IPS-15b (cell line): ENCODE data around the gene HMHB1.
"Not testable (repeated sequence)": the region's sequence is repeated elsewhere in the genome, so short reads cannot be mapped to it uniquely, and the experiment has no call there.

Experiments used
- H3K27me3 ChIP-seq: one replicate; pipeline ENCODE4 v1.6.1; 2013; ENCODE audit warnings: low read length; ENCODE audit not compliant: control insufficient read depth, insufficient read depth
- H3K36me3 ChIP-seq: one replicate; pipeline ENCODE4 v1.6.1; 2013; ENCODE audit warnings: low read length; ENCODE audit not compliant: control insufficient read depth, insufficient read depth
- H3K4me1 ChIP-seq: one replicate; pipeline ENCODE4 v1.6.1; 2013; ENCODE audit warnings: mild to moderate bottlenecking, low read length; ENCODE audit not compliant: control insufficient read depth, insufficient read depth
- H3K4me3 ChIP-seq: one replicate; pipeline ENCODE4 v1.5.1; 2013; ENCODE audit warnings: low read depth, low read length
- H3K9ac ChIP-seq: one replicate; pipeline ENCODE4 v1.6.1; 2013; ENCODE audit warnings: low read depth, mild to moderate bottlenecking, low read length
- H3K9me3 ChIP-seq: one replicate; pipeline ENCODE4 v1.6.1; 2013; ENCODE audit warnings: mild to moderate bottlenecking, low read length; ENCODE audit not compliant: control insufficient read depth, insufficient read depth

HMHB1 gene

DNA sequence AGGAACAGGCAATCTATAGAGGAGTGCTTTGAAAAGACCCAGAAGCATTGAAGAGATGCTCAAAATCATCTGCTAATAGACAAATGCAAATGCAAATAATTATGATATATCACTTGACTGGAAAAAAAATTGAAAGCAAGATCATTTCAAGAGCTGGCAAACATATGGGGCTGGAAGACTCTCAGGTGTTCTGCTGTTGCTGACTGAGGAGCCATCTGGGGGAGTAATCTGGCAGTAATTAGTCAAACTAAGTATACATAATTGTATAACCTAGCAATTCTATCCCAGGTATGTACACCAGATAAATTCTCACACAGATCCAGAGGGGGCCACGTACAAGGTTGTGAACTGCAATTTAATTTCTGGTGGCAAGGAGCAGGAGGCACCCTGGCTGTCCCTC is 4.6 kb upstream of the HMHB1 start:
- Histone ChIP-seq H3K4me3 (no peak overlapping the region), H3K4me1 (no peaks in the 10 kb centered on the region), H3K9ac (no peak overlapping the region), H3K36me3 (no peaks in the 10 kb centered on the region), H3K9me3 (no peaks in the 10 kb centered on the region), H3K27me3 (no peaks in the 10 kb centered on the region)

DNA sequence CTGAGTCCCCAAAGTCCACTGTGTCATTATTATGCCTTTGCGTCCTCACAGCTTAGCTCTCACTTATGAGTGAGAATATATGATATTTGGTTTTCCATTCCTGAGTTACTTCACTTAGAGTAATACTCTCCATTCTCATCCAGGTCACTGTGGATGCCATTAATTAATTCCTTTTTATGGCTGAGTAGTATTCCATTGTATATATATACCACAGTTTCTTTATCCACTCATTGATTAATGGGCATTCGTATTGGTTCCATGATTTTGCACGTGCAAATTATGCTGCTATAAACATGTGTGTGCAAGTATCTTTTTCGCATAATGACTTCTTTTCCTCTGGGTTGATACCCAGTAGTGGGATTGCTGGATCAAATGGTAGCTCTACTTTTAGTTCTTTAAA is 4.4 kb downstream of the HMHB1 start:
- H3K9me3 ChIP-seq, H3K27me3 ChIP-seq, H3K4me1 ChIP-seq, H3K4me3 ChIP-seq, H3K36me3 ChIP-seq, H3K9ac ChIP-seq: not testable (repeated sequence)

DNA sequence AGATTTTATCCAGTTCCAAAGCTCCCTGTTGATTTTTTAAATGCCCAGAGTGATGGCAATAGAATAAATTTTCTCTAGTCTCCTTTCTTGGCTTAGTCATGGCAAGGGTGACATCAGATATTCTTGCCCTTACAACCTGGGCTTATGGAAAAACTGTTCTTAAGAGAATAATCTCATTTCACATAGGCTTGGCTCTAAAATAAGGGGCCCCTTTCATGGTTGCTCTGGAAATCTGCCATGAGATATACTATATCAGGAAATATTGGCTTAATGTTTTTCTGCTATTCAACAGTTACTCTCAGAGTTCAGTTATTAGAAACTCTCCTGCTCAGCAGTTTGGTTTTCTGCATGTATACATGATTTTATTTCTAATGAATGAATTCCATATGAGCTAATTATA is 7.8 kb downstream of the HMHB1 start:
- Histone ChIP-seq H3K4me3 (no peak overlapping the region), H3K36me3 (no peaks in the 10 kb centered on the region), H3K9me3 (no peaks in the 10 kb centered on the region), H3K27me3 (no peaks in the 10 kb centered on the region), H3K4me1 (no peaks in the 10 kb centered on the region), H3K9ac (no peak overlapping the region)

DNA sequence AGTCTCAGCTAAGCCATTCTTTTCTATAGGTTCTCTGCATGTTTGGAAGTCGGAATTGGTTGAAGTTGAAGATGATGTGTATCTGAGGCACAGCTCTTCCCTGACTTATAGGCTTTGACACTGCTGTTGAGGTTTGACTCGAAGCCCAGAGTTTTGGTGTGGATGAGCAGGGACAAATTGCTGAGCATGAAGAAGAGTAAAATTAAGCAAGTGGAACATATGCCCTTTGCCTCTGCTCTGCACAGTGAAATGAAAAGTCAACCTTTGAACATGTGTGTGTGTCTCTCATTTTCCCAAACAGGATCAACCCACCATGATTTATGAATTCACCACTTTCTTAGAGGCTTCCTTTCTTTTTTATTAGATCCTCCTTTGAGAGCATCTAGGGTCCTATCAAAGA is 8.5 kb downstream of the HMHB1 start:
- no peaks in the 10 kb centered on the region for H3K9me3 ChIP-seq

DNA sequence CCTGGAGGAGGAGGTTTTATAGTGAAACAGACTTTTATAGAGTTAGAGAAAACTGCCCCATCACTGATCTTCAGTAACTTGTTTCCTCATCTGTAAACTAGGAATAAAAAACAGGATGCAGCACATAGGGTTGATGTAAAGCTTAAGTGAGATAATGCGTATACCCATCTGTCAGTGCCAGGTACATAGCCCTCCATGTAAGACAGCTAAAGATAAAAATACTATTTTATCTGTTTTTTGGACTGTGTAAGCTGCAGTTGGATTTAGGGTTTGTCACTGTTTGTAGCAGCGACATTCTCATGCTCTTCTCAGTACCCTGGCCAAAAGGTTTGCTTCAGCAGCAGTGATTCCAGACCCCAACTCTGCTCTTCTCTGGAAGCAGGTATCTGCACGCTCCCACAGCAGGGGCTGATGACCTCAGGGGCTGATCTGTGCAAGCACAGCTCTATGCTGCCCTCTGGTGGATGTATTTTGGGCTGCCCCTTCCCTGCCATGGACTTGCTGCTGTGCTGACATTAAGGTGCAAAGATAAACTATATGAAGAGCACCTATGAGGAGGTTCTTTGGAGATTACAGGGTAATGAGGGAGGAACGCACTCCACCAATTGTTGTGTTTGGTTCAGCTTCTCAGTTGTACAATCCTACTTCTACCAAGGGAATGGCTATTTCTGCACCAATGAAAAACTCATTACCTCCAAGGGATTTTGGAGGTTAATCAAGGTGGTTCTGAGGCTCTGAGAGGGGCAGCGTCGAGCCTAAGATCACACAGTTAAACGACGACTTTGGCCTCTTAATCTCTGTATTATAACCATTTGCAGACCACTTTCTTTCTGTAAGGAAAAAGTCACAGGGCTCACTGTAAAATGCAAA is 13.1 kb downstream of the HMHB1 start:
- Histone ChIP-seq H3K9ac (no peak overlapping the region), H3K9me3 (no peaks in the 10 kb centered on the region), H3K36me3 (no peaks in the 10 kb centered on the region), H3K4me1 (peaks cover 2% of the 10 kb centered on the region), H3K4me3 (no peak overlapping the region), H3K27me3 (no peaks in the 10 kb centered on the region)

More for the DNA sequence above, 8.5 kb downstream of the HMHB1 start:
- Histone ChIP-seq H3K9ac (no peak overlapping the region), H3K27me3 (no peaks in the 10 kb centered on the region), H3K36me3 (no peaks in the 10 kb centered on the region), H3K4me1 (peaks cover 2% of the 10 kb centered on the region), H3K4me3 (no peak overlapping the region)

DNA sequence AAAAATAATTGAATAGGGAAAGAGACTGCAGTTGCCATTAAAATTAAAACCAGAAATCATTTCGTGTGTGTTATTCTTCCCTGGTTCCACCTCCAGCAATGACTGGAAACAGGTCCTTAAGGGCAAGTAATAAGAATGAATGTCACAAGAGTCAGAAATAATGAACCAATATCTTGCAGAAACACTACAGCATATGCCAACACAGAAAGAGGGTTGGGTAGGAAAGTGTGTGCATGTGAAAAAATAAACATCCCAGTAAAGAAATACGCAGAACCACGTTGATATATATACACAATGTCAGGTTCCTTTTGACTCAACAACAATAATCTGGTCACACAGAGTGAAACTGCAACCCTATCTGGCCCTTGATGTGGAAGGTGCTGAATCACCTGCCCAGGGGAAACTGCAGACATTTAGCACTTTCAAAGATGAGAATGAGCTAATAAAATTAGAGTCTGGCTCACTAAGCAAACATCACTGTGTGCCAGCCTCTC is 15.0 kb downstream of the HMHB1 start:
- H3K9ac ChIP-seq = no peak overlapping the region
- no peaks in the 10 kb centered on the region for H3K9me3 ChIP-seq
- H3K4me1 ChIP-seq = peaks cover 2% of the 10 kb centered on the region
- no peak overlapping the region for H3K4me3 ChIP-seq
- H3K27me3 ChIP-seq = no peaks in the 10 kb centered on the region
- no peaks in the 10 kb centered on the region for H3K36me3 ChIP-seq

DNA sequence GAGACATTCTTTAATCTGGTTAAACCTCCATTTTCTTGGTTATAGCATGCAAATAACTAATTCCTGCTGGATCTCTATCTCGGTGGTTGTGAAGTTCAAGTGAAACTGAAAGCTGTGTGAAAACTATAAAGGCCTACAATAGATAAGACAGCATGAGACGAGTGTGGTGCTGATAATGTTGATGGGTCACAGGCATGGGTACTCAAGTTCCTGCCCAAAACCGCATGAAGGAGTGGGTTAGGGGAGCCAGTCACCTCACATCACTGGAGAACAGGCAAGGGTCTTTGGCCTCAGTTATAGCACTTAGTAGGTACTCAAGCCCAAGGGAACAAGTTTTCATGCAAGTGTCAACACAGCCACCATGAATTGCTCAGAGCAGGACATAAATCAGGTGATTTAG is 16.7 kb downstream of the HMHB1 start:
- H3K9ac ChIP-seq = no peak overlapping the region
- H3K36me3 ChIP-seq = no peaks in the 10 kb centered on the region
- peaks cover 2% of the 10 kb centered on the region for H3K4me1 ChIP-seq
- H3K27me3 ChIP-seq = no peaks in the 10 kb centered on the region
- no peak overlapping the region for H3K4me3 ChIP-seq
- H3K9me3 ChIP-seq = no peaks in the 10 kb centered on the region

DNA sequence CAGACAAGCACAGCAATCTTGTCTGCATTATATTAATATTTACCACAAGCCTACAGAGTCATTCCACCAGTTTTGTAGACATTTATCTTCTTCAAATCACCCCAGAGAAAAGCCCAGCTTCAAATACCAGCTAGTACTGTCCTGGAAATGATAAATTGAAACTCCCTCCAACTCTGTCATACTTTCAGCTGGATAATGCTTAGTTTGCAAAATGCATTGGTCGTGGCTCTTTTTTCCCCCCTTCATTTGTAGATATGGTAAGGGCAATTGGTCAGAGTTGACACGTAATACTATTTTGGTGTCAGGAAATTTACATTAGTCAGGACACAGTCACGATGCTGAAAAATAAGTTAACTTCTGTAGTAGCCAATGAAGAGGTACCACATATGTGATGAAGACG is 21.2 kb downstream of the HMHB1 start:
- no peaks in the 10 kb centered on the region for H3K4me1 ChIP-seq
- H3K9ac ChIP-seq = no peak overlapping the region
- no peaks in the 10 kb centered on the region for H3K27me3 ChIP-seq
- H3K36me3 ChIP-seq = no peaks in the 10 kb centered on the region
- no peak overlapping the region for H3K4me3 ChIP-seq
- no peaks in the 10 kb centered on the region for H3K9me3 ChIP-seq

DNA sequence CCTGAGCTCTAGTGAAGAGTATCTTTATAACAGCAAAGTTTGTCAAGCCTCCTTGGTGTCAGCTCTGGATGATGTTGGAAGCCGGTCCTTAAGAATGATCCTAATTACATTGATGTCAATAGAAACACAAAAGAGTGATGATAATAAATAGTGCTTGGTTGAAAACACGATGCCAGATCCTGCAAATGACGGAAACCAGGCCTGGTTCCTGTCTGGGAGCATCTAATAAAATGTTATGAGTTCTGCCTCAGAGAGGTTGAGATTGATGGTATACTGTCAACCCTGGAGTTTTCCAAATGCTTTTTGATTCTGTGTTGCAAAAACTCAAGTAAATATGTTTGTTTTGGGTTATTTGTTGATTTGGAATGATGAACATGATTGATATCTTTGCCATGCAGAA is 23.3 kb downstream of the HMHB1 start:
- no peak overlapping the region for H3K4me3 ChIP-seq
- H3K27me3 ChIP-seq = no peaks in the 10 kb centered on the region
- H3K4me1 ChIP-seq = no peaks in the 10 kb centered on the region
- H3K36me3 ChIP-seq = no peaks in the 10 kb centered on the region
- H3K9ac ChIP-seq = no peak overlapping the region
- H3K9me3 ChIP-seq = no peaks in the 10 kb centered on the region

DNA sequence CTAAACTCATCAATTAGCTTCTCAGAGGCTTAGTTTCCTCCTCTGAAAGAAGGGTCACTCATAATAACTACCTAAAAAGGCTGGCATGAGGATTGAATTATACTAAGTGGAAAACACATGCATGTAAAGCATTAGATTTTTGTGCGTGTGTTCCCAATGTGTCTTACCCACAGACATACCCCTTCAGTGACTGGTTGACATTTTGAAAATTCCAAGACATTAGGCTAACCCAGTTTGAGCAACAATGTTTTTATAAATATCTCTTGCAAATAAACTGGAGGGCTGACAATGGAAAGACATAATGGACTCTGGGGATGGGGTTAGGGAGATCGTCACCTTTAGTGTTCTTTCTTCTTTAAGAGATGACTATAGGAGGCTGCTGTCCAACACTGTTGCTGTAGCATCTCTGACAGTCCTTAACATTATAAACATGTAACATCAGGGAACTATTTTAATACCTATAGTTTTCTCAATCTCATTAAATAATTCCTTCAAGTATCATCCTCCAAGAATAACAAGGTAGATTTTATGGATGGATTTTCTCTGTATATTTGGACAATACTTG is 24.3 kb downstream of the HMHB1 start:
- Histone ChIP-seq H3K27me3 (no peaks in the 10 kb centered on the region), H3K9ac (no peak overlapping the region), H3K36me3 (no peaks in the 10 kb centered on the region), H3K4me3 (no peak overlapping the region), H3K4me1 (no peaks in the 10 kb centered on the region), H3K9me3 (no peaks in the 10 kb centered on the region)

DNA sequence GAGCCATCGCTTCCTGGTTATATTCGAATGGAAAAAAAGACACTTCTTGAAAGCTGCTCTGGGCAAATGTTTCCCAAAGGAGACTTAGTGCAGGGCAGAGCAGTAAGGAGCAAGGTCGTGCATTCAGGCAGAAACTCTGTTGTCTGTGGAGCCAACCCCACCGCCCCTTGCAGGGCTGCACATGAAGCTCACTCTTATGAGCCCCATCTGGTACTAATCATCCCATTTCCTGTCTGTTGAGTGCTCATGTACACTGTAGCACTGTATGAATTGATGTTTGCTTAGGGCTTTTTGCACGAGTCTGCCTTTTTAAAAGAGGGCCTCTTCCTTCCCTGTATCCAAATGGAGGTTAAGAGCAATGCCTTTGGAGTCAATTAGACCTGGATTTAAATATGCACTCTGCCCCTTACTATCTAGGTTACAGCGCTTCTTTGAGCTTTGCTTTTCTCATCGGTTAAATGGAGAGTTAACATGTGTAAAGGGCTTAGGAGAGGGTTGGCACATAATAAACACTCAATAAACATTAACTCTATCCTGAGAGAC is 25.4 kb downstream of the HMHB1 start:
- H3K9ac ChIP-seq = no peak overlapping the region

DNA sequence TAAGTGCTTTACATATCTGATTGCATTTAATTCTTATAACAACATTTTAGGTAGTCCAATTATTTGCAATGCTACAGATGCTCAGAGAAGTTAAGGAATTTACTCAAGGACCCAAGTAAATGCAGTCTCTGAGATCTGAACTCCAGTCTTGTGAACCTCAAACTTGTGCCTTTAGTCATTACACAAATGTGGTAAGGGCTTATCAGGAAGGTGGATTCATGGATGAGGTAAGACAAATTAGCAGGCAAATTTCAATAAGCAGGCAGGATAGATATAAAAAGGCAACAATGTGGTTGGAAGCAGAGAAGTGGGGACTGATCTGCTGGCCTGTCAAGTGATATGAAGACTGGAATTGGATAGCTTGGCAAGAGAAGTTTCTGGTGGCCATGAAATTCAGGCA is 29.5 kb downstream of the HMHB1 start:
- Histone ChIP-seq H3K27me3 (no peaks in the 10 kb centered on the region), H3K36me3 (no peaks in the 10 kb centered on the region), H3K4me3 (no peak overlapping the region), H3K9me3 (no peaks in the 10 kb centered on the region), H3K4me1 (no peaks in the 10 kb centered on the region), H3K9ac (no peak overlapping the region)

More for the DNA sequence above, 25.4 kb downstream of the HMHB1 start:
- no peaks in the 10 kb centered on the region for H3K27me3 ChIP-seq
- no peaks in the 10 kb centered on the region for H3K9me3 ChIP-seq
- no peaks in the 10 kb centered on the region for H3K36me3 ChIP-seq
- no peak overlapping the region for H3K4me3 ChIP-seq
- no peaks in the 10 kb centered on the region for H3K4me1 ChIP-seq
